ENCODE measurements around the gene OSTF1.

The OSTF1 gene

DNA sequence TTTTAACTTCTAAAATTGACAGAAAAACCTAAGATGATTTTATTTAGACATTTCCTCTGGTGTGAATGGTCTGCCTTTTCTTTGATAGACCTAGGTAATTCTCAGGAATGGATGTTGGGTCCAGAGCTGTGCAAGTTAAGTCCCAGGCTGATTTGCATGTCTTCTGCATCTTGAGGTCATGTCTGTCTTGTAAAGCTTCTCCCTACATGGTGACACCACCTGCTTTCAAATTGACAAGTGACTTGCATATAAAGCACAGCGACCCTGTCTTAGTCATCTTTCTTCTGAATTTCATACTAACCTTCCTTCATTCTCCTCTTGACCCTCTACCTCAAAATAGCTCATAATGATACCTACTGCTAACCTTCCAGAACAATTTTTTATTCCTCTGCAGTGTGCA, 29.2 kb downstream of the OSTF1 start:
- in situ Hi-C loops (cut with HindIII; ENCODE audit: low sequenced_read_pairs): no loop called here

DNA sequence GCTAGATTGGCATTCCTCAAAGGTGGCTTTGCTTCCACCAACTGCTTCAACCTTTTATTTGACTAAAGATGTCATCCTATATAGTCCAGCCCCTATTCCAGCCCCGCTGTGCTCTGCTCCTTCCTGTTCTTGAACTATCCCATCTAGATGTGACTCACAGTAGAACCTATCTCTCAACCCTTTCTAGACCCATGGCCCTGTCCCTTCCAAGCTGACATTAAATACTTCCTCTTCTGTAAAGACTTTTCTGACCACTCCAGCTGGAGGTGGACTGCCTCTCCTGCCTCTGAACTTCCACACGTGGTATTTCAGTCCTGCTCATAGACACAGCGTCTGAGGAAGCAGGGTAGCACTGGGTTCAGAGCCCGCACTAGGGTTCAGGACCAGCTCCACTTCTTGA, 32.4 kb downstream of the OSTF1 start:
- in situ Hi-C loops (cut with HindIII; ENCODE audit: low sequenced_read_pairs): no loop called here

DNA sequence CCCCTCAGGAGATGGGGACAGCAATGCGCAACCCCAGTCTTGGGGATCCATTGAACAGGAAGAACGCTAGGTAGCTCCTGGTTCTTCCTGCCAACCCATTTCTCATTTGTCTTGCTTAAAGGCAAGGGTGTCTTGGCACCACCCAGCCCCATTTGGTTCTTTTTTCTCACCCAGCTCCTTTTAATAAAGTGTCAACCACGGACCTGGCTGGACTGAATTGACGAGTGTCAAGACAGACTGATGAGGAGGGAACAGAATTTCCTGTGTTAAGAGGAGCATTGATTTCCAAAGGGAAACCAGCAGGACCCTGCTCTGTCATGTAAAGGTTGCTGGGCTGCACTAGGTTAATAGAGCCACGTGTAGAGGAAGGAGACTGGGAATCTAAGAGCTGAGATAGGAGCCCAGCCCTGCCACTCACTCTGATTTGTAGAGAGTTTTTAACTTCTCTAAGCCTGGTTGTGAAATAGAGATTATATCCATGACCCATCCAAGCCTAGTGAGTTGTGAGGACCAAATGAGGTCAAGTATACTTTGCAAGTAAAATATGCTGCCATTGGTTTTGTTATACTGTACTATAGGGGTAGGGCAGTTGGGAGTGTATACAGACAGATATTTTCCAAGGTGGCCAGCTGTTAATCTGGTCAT, 33.7 kb downstream of the OSTF1 start:
- in situ Hi-C loops (cut with HindIII; ENCODE audit: low sequenced_read_pairs): no loop called here

DNA sequence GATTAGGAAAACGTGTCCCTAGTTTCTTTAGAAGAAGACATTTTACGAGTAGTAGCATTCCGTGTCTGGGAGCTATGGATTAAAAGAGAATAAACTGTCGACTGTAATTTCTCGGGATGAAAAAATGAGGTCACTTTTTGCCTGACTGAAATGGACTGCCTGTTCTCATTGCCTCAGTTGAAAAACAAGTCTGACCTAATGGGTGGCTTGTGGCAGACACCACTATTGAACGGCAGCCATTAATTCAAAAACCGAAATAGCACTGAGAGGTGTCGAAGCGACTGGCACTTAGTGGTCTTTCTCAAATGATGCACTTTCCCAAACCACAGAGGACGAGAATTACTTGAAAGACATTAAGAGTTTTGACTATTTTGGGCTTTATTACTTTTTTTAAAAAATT, 35.4 kb downstream of the OSTF1 start:
- in situ Hi-C loops (cut with HindIII; ENCODE audit: low sequenced_read_pairs): no loop called here

DNA sequence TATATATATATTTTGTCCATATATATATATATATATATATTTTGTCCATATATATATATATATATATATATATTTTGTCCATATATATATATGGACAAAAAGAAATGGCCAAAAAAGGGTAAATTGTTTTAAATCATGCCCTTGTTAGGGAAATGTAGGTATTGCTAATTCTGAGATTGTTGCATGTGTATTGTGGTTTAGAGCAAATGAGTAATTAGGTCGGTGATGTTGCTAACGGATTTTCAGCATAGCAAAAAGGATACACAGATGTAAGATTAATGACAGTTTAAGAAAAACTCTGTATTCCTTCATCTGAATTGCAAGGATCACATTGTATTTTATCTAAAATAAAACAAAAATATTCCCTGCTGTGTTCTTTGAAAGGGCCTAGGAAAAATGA, 40.2 kb downstream of the OSTF1 start:
- in situ Hi-C loops (cut with HindIII; ENCODE audit: low sequenced_read_pairs): no loop called here

DNA sequence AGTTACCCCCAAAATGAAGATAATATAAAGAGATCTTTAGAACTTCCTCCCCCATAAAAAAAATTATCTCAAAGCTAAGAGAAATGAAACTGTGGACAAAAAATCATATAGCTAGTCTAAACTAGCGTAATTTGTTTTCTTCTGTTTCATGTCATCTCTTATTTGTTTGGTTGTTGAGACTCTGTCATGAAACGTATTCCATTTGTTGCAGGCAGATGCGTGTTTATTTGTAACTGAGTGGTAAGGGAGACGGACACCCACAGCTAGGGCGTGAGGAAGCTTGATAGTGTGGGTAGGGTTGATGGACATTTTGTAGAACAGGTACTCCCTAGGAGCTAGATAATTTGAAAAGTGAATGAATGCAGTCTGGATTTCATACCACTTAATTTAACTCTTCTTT, 41.9 kb downstream of the OSTF1 start:
- in situ Hi-C loops (cut with HindIII; ENCODE audit: low sequenced_read_pairs): no loop called here

DNA sequence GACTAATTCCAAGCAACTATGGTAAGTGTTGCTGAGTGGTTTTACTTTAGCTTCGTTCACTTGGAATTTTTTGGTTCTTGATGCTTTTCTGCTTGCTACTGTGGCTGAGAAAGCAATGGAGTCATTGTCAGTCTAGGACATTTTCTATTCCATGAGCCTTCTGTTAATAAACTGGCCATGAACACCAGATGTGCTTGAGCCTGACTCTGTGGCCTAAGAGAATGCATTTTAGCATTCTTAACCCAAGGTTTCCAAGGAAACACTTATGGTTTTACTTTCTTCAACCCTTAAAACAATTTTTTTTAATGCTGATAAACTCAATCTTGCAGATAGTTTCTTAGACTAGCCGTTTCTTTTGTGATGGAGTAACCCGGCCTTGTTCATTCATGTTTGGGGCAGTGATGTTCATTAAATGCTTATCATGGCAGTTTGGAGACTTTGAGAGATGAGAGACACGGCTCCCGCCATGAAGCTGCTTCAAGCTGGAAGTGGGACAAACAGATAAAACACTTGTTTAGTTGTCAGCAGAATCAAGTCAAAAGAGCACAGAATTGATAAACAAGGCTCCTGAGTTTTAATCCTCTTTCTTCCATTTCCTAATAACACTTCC, 42.4 kb downstream of the OSTF1 start:
- in situ Hi-C loops (cut with HindIII; ENCODE audit: low sequenced_read_pairs): no loop called here

DNA sequence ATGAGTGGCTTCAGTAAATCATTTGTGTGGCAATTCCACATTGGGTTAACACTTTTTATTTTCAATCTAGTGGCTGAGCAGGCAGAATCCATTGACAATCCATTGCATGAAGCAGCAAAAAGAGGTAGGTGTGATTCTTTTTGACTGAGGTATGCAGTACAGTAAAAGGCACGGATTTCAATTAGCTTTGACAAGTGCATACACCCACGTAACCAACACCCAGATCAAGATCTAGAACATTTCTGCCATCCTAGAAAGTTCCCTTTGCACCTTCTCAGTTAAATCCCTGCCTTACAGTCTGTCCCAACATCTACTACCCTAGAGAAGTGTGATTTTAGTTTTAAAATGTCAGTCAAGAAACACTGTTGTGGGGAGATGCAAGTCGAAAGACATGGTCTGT, 43.4 kb downstream of the OSTF1 start:
- in situ Hi-C loops (cut with HindIII; ENCODE audit: low sequenced_read_pairs): no loop called here

DNA sequence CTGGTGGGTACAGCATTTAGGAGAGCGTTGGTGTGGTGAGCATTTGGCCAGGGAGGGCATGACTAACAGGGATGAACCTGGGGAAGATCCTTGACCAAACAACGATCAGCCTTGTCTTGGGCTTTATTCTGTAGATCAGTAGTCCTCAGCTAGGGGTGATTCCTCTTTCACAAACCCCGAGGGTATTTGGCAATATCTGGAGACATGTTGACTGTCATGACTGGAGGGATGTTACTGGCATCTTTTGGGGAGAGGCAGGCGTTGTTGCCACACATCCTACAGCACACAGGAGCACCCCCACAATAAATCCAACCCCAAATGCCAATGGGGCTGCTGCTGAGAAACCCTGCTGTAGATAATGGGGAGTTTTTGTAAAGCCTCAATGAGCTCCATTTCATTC, 43.9 kb downstream of the OSTF1 start:
- in situ Hi-C loops (cut with HindIII; ENCODE audit: low sequenced_read_pairs): no loop called here

DNA sequence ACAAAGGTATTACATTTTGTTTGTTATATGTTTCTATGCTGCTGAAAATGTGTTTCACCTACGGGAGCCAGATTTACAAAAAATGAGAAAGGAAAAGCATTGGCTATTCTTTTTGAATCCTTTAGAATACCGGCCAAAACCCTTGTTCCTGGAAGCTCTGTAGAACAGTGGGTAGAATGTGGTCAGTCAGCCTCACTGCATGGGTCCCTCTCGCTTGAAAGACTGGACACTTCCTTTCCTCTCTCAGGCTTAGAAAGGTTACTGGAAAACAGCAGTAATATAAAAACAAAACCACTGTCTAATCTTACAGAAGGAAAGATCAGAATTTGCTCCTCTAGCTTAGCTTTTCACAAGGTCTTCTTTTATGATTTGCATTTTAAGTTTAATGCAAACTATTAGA, 45.1 kb downstream of the OSTF1 start:
- in situ Hi-C loops (cut with HindIII; ENCODE audit: low sequenced_read_pairs): no loop called here

DNA sequence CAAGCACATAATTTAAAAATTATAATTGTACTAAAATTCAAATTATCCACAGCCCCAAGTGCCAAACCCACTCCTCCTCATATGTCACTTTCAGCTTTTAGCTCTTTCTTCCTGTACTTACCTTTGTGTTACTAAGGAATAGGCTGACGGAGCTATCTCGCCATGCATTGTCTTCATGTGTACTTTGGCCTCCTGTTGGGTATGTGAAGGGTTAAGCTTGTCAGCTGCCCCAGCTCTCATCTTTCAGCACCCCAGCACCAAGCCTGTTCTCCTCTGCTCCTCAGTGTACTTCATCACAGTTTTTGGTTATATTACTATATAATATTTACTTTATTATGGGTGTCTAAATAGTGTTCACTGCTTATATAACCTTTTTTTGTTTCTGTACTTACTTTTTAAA, 46.2 kb downstream of the OSTF1 start:
- in situ Hi-C loops (cut with HindIII; ENCODE audit: low sequenced_read_pairs): no loop called here

DNA sequence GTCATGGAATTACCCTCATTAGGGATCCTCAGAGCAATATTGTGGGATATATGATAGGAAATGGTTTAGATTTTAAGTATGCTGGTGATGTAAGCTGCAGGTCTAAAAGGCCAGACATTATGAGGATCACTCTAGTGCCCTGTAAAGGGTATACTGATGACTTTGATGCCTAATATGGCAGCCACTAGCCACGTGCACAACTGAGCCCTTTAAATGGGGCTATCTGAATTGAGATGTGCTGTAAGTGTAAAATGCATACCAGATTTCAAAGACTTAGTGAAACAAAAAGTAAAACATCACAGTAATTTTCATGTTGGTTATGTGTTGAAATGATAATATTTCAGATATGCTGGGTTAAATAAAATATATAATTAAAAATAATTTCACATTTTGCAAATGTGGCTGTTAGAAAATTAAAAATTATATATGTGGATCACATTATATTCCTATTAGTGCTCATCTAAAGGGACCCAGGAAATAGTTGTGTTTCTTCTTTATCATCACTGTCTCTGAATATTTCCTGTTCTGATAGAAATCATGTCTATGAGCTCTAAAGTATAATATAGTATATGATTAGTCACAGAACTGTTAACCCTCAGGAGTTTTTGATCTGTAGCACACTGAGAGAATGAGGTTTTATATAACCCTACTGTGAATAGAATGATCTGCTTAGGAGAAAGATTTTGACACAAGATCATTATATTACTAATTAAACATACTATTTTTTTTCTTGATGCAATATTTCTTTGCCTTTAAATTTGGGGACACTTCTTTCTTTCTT, 50.1 kb downstream of the OSTF1 start:
- in situ Hi-C loops (cut with HindIII; ENCODE audit: low sequenced_read_pairs): no loop called here

DNA sequence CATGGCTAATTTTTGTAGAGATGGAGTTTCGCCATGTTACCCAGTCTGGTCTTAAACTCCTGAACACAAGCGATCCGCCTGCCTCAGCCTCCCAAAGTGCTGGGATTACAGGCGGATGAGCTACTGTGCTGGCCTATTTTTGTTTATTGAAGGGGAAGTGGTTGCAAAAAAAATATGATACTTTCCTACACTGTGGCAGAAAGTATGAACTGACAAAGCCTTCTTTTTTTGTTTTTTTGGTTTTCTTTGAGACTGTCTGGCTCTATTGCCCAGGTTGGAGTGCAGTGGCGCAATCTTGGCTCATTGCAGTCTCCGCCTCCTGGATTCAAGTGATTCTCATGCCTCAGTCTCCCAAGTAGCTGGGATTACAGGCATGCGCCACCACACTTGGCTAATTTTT, 50.9 kb downstream of the OSTF1 start:
- in situ Hi-C loops (cut with HindIII; ENCODE audit: low sequenced_read_pairs): no loop called here

DNA sequence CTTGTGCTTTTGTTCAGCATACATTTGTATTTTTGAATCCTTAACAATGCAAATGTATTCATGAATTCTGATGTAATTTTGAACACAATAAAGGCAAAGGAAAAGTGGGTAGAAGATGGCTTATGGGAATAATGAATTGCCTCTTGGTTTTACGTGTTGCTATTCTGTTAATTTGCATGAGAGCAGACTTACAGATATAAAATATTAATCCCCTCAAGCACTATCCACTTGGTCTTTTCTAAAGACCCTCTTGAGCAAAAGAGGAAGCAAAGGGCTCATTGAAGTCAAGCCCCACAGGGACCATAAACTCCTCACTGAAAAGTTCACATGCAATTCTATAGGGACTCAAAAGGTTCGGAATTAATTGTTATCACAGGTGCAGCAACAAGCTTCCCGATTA, 51.9 kb downstream of the OSTF1 start:
- in situ Hi-C loops (cut with HindIII; ENCODE audit: low sequenced_read_pairs): no loop called here

DNA sequence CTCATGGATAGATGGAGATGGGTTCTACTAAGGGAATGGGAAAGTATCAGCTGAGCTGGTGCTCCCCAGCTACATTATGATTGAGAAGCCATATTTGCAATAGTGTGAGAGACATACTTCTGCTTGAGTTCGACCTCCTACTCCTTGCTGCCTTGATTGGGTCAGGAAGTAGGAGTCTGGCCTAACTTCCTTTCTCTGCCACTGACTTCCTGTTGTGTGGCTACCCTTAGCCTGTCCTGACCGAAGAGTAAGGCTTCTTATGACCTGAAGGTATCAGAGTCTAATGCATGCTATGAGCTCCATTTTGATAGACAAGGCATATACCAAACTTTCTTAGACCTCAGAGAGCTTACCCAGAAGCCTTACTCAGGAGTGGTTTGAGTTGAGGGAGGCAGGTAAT, 53.9 kb downstream of the OSTF1 start:
- in situ Hi-C loops (cut with HindIII; ENCODE audit: low sequenced_read_pairs): no loop called here

DNA sequence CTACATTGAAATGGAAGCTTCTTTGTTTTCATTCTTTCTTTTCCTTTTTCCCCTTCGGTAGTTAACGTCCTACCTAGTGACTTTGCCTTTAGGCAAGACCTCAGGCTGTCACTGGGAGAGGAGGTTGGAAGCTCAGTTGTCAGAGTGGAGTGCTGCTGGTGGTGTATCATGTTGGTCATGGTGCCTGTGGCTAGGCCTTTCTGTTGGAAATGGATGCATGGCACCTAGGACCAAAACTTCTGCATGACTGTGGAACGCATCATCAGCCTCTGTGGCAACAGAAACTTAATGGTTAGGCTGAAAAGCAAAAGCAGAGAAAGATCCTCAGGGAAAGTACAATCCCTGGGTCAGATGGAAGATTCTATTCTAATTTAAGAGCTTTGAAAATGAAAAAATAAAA, 57.9 kb downstream of the OSTF1 start:
- in situ Hi-C loops (cut with HindIII; ENCODE audit: low sequenced_read_pairs): no loop called here

DNA sequence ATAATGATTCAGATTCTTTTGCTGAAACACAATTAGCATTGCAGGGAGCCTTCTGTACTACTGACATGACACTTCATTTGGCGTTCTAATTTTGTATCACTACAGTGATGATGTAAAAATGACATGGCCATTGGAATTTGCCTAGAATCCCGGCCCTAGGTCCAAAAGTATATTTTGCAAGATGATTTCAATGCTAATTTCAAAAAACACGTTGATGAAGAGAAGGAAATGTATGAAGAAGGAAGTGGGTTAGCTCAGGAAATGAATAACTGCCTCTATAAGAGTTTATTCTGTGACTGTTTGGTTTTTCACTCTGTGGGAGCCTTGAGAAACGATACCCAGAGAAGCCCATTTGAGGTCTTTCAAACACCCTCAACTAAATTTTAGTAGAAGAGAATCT, 59.3 kb downstream of the OSTF1 start:
- in situ Hi-C loops (cut with HindIII; ENCODE audit: low sequenced_read_pairs): no loop called here

DNA sequence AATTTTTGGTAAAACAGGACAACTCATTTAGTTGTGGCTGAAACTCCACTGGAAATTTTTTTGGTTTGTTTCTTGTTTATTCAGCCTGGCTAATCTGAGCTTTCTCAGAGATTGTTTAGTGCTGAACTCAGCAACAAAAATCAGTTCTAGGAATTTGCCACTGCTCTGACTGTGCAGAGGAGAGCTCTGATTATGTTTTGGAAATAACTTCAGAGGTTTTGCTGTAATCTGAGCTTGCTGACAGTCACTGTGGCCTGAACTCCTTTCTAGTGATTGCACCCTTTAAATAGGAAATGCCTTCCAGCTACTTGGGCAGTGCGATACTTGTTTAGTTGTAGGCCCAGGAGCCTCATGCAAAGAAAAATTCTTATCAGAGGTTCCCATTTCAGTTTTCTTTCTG, 60.2 kb downstream of the OSTF1 start:
- in situ Hi-C loops (cut with HindIII; ENCODE audit: low sequenced_read_pairs): no loop called here

DNA sequence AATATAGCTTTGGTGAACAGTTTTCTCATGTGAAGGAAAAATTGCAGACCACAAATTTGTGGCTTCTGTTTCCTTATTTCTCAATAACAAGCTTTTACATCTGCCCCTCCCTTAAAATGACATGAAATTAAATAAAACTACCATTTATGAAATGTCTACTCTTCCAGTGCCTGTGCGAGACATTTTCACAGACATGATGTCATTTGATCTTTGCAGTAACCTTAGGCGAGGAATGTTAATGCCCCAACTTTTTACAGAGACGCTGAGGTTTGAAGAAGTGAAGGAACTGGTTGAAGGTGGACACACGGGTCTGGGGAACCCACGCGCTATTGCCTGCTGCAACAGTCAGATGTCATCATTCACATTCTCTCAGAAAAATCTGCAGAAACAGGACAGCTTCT, 61.5 kb downstream of the OSTF1 start:
- in situ Hi-C loops (cut with HindIII; ENCODE audit: low sequenced_read_pairs): no loop called here

DNA sequence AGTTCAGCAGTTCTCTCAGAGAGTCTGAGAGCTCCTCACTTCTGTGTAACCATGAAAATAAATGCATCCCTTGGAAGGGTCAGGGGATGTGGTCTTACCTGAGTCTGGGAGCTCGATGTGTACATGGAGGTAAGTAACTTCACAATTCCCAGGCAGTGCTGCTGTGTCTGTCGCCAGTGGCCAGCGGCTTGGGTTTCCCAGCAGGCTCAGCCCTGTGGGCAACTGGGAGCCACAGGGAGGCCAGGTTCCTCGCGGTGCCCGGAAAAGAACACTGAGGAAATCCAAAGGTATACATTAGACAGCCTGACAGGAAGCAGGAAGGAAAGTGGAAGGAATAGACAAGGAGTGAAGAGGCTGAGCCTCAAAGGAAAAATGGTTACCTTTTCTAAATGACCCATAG, 62.2 kb downstream of the OSTF1 start:
- in situ Hi-C loops (cut with HindIII; ENCODE audit: low sequenced_read_pairs): no loop called here

DNA sequence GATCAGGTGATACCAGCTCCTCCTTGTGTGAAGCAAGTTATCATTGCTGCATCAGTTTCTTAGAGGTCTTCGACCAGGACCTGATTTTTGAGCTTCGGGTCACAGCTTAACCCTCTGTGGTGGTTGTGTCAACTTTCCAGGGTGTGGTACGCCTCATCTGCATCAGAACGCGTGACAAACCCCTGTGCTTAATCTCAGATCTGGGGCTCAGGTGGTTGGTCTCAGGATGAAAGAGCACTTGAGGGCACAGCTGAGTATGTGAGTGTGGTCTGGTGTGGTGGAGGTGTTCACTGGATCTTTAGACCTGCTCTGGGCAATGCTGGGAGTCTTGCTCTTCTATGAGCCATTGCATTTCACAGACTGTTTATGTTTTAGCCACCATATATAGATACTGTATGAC, 64.1 kb downstream of the OSTF1 start:
- in situ Hi-C loops (cut with HindIII; ENCODE audit: low sequenced_read_pairs): no loop called here

DNA sequence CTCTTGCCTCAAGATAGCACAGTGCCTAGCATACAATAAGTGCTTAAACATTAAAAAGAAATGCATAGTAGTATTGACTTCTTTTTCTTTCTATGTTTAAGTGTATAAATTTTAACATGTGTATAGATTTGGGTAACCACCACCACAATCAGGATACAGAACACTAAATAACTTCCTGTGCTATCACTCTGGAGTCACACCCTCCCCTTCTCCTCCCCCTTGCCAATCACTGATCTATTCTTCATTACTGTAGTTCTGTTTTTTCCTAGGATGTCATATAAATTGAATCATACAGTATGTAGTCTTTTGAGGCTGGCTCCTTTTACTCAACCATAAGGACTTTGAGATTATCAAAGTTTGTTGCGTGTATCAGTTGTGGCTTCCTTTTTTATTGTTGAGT, 68.5 kb downstream of the OSTF1 start:
- in situ Hi-C loops (cut with HindIII; ENCODE audit: low sequenced_read_pairs): no loop called here

Measured in DLD1 (cell line).